ENCODE measurements around the gene SGMS1. TPM values are rescaled to one million over a fixed set of nuclear protein-coding genes. Genes with fewer than 3 reads are reported as not detected.

SGMS1 gene
- total RNA-seq, 4 donors from 2014 or later = 80.8 to 98.9 (median 90.7) TPM

DNA sequence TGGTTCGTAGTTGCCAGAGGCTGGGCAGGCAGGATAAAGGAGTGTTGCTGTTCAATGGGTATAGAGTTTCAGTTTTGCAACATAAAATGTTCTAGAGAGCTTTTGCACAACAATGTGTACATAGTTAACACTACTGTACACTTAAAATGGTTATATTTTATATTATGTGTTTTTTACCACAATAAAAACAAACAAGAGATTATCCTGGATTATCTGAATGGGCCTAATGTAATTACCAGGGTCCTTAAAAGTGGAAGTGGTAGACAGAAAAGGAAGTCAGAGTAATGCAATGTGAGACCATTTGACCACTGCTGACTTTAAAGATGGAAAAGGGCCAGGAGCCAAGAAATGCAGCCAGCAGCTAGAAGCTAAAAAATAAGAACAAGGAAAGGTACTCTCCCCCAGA, 159.7 kb downstream of the SGMS1 start:
- Histone ChIP-seq H3K36me3 (peaks cover 7 to 8% of the 10 kb centered on the region in 2 donors), H3K27me3 (no peaks in the 10 kb centered on the region), H3K4me3 (replicated peaks in 1 of 3) (no peak overlapping the region), H3K27ac (no peak overlapping the region), H3K4me1 (peaks cover 0 to 1% of the 10 kb centered on the region in 2 donors), H3K9me3 (no peaks in the 10 kb centered on the region)
- intact Hi-C loops (cut with DNase I) = no loop called here
- 93 to 94% methylated on average over 1 of the region's 1 CpG for WGBS, 2 donors
- peak in 1 of 2 donors; percentile 17 for DNase-seq
- no peak for TF ChIP-seq POLR2A (IDR thresholded peaks at IDR 0.05)
- TF ChIP-seq, protein P1, sequence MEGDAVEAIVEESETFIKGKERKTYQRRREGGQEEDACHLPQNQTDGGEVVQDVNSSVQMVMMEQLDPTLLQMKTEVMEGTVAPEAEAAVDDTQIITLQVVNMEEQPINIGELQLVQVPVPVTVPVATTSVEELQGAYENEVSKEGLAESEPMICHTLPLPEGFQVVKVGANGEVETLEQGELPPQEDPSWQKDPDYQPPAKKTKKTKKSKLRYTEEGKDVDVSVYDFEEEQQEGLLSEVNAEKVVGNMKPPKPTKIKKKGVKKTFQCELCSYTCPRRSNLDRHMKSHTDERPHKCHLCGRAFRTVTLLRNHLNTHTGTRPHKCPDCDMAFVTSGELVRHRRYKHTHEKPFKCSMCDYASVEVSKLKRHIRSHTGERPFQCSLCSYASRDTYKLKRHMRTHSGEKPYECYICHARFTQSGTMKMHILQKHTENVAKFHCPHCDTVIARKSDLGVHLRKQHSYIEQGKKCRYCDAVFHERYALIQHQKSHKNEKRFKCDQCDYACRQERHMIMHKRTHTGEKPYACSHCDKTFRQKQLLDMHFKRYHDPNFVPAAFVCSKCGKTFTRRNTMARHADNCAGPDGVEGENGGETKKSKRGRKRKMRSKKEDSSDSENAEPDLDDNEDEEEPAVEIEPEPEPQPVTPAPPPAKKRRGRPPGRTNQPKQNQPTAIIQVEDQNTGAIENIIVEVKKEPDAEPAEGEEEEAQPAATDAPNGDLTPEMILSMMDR (IDR thresholded peaks at IDR 0.05) = no peak

- peaks cover 7 to 8% of the 10 kb centered on the region in 2 donors for H3K36me3 ChIP-seq
- no peaks in the 10 kb centered on the region for H3K27me3 ChIP-seq
- TF ChIP-seq POLR2A (IDR thresholded peaks at IDR 0.05) = no peak
- TF ChIP-seq, protein P1 (IDR thresholded peaks at IDR 0.05) = no peak
- DNase-seq = no peak
- no peaks in the 10 kb centered on the region for H3K9me3 ChIP-seq
- intact Hi-C loops (cut with DNase I) = no loop called here
- WGBS, 2 donors = 97 to 98% methylated on average over 3 of the region's 3 CpGs
- no peaks in the 10 kb centered on the region for H3K4me1 ChIP-seq
- H3K27ac ChIP-seq = no peak overlapping the region
- H3K4me3 ChIP-seq (replicated peaks in 1 of 3) = no peak overlapping the region
Observed at GRCh38 chr10:50461834-50462233, 161.9 kb downstream of the SGMS1 start.

GRCh38 chr10:50461123-50461522, 162.6 kb downstream of the SGMS1 start:
- H3K27ac ChIP-seq = no peak overlapping the region
- no peaks in the 10 kb centered on the region for H3K4me1 ChIP-seq
- intact Hi-C loops (cut with DNase I) = no loop called here
- DNase-seq = no peak
- WGBS, 2 donors = 93 to 96% methylated on average over 1 of the region's 1 CpG
- peaks cover 7 to 8% of the 10 kb centered on the region in 2 donors for H3K36me3 ChIP-seq
- no peak for TF ChIP-seq POLR2A (IDR thresholded peaks at IDR 0.05)
- TF ChIP-seq, protein P1 (IDR thresholded peaks at IDR 0.05) = no peak
- no peak overlapping the region for H3K4me3 ChIP-seq (replicated peaks in 1 of 3)
- H3K27me3 ChIP-seq = no peaks in the 10 kb centered on the region
- no peaks in the 10 kb centered on the region for H3K9me3 ChIP-seq

DNA sequence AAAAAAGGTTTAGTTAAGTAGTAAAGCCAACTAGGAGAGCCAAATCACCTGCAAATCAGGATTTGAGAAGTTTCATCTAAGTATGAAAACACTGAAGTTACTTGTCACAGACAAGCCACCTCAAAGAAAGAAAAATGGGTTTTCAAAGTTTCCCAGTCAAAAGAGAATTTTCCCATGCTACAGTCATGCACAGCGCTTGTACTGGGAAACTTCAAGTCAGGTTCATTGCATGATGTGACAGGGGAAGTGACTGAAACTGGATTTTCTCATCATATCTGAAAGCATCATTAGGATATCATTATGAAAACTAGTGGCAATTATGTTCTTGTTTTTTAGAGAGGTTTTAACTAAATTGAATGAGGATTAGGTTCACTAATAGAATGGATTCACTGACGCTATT, 167.0 kb downstream of the SGMS1 start:
- WGBS, 2 donors = 91 to 96% methylated on average over 2 of the region's 2 CpGs
- intact Hi-C loops (cut with DNase I) = no loop called here
- Histone ChIP-seq H3K36me3 (peaks cover 7 to 8% of the 10 kb centered on the region in 2 donors), H3K4me1 (no peaks in the 10 kb centered on the region), H3K4me3 (replicated peaks in 1 of 3) (no peak overlapping the region), H3K27ac (no peak overlapping the region), H3K27me3 (no peaks in the 10 kb centered on the region), H3K9me3 (no peaks in the 10 kb centered on the region)
- TF ChIP-seq, protein P1 (IDR thresholded peaks at IDR 0.05) = no peak
- no peak for TF ChIP-seq POLR2A (IDR thresholded peaks at IDR 0.05)
- no peak for DNase-seq

DNA sequence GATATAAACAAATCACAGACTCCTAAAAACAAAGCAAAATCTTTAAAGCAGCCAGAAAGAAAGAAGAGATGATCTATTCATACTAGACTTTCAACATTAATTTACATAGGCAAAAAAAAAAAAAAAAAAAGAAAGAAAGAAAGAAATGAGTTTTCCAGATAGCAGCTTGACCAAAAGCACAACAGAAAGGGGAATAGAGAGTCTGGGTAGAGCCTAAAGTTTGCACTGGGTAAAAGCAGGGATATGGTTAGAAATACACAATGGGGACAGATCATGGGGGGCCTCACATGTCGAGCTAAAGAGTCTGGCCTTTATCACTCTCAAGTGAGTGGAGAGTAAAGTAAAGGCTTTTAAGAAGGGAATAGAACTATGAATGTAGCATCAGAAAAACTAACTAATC, 169.8 kb downstream of the SGMS1 start:
- TF ChIP-seq, protein P1 (IDR thresholded peaks at IDR 0.05) = no peak
- 68 to 72% methylated on average over 1 of the region's 1 CpG for WGBS, 2 donors
- Histone ChIP-seq H3K9me3 (no peaks in the 10 kb centered on the region), H3K27ac (no peak overlapping the region), H3K4me3 (replicated peaks in 1 of 3) (no peak overlapping the region), H3K36me3 (no peaks in the 10 kb centered on the region), H3K4me1 (no peaks in the 10 kb centered on the region), H3K27me3 (no peaks in the 10 kb centered on the region)
- intact Hi-C loops (cut with DNase I) = no loop called here
- DNase-seq = no peak
